PC-3 (cell line): Measurements from ENCODE around the gene CAMK1D. TPM values are rescaled to one million over a fixed set of nuclear protein-coding genes. Genes with fewer than 3 reads are reported as not detected.

Experiments used
- ATAC-seq: fragments of 200-7000 bp; cut with Tn5 transposase; 2 replicates; pipeline ENCODE4 v1.9.1; 2020; ENCODE audit warnings: mild to moderate bottlenecking, moderate library complexity
- BruUV-seq: library from RNA; stranded (reverse); fragments of 400-500 nt; replicated peaks from 2 replicates; lab custom pipeline; 2021; lab: Mats Ljungman, UMichigan
- CTCF ChIA-PET: fragments of 300-600 bp; sonication (Branson Sonifier 250); formaldehyde crosslinking; loops from one replicate; lab custom pipeline; 2022; ENCODE audit warnings: antibody characterized with exemption; lab: Charles Lee
- POLR2A ChIA-PET: fragments of 300-600 bp; sonication (Branson Sonifier 250); formaldehyde crosslinking; loops from one replicate; lab custom pipeline; 2022; ENCODE audit warnings: antibody characterized with exemption; ENCODE audit not compliant: unreplicated experiment; lab: Charles Lee
- DNase-seq: peaks from one replicate; pipeline ENCODE4 v3.0.0-alpha.2; 2015
- H2AFZ ChIP-seq: fragments of 300-600 bp; sonication (generic); 2 replicates; pipeline ENCODE4 v1.6.0; 2016; ENCODE audit warnings: antibody characterized with exemption, low read length
- H3F3A ChIP-seq: fragments of 300-600 bp; sonication (generic); one replicate; pipeline ENCODE4 v1.6.0; 2017; ENCODE audit warnings: antibody characterized with exemption, low read length, control low read depth, mild to moderate bottlenecking; ENCODE audit not compliant: unreplicated experiment
- H3K27ac ChIP-seq: fragments of 300-600 bp; sonication (generic); 2 replicates; pipeline ENCODE4 v1.5.1; 2016; ENCODE audit warnings: mild to moderate bottlenecking, low read length
- H3K27me3 ChIP-seq: fragments of 300-600 bp; sonication (generic); 2 replicates; pipeline ENCODE4 v1.6.1; 2016; ENCODE audit warnings: low read length, mixed read lengths
- H3K36me3 ChIP-seq: fragments of 300-600 bp; sonication (generic); 2 replicates; pipeline ENCODE4 v1.6.1; 2016; ENCODE audit warnings: low read depth, mixed run types, low read length, mixed read lengths
- H3K4me1 ChIP-seq: fragments of 300-600 bp; sonication (generic); 2 replicates; pipeline ENCODE4 v1.5.1; 2016; ENCODE audit warnings: low read length; ENCODE audit not compliant: insufficient read depth
- H3K4me2 ChIP-seq: fragments of 300-600 bp; sonication (generic); 2 replicates; pipeline ENCODE4 v1.6.0; 2016; ENCODE audit warnings: low read length
- H3K4me3 ChIP-seq: fragments of 300-600 bp; sonication (generic); 2 replicates; pipeline ENCODE4 v1.5.1; 2016; ENCODE audit warnings: mild to moderate bottlenecking, low read length, mixed read lengths
- H3K79me2 ChIP-seq: fragments of 300-600 bp; sonication (generic); 2 replicates; pipeline ENCODE4 v1.6.1; 2017; ENCODE audit warnings: low read length, mixed read lengths
- H3K9ac ChIP-seq: fragments of 300-600 bp; sonication (generic); 2 replicates; pipeline ENCODE4 v1.6.0; 2016; ENCODE audit warnings: mild to moderate bottlenecking, low read length
- H3K9me2 ChIP-seq: fragments of 300-600 bp; sonication (generic); replicated peaks from 2 replicates; pipeline ENCODE4 v1.6.1; 2016; ENCODE audit warnings: mixed run types, low read length, mixed read lengths
- H3K9me3 ChIP-seq: fragments of 300-600 bp; sonication (generic); 2 replicates; pipeline ENCODE4 v1.6.1; 2016; ENCODE audit warnings: low read length, mixed read lengths
- H4K20me1 ChIP-seq: fragments of 300-600 bp; sonication (generic); 2 replicates; pipeline ENCODE4 v1.6.1; 2016; ENCODE audit warnings: low read length, mixed read lengths
- CTCF ChIP-seq: fragments of 300-600 bp; sonication (generic); conservative IDR thresholded peaks from 2 replicates; pipeline ENCODE4 v1.5.1; 2017; ENCODE audit warnings: antibody characterized with exemption, low read depth, mild to moderate bottlenecking, low read length
- EZH2 ChIP-seq: fragments of 300-600 bp; sonication (generic); IDR thresholded peaks from one replicate; pipeline ENCODE4 v1.6.1; 2017; ENCODE audit warnings: antibody characterized with exemption, mild to moderate bottlenecking, low read length; ENCODE audit not compliant: unreplicated experiment
- EZH2phosphoT487 ChIP-seq: fragments of 300-600 bp; sonication (generic); IDR thresholded peaks from 2 replicates; pipeline ENCODE4 v1.6.1; 2018; ENCODE audit warnings: mild to moderate bottlenecking, antibody characterized with exemption, low read length, borderline replicate concordance
- intact Hi-C: fragments of 100-400 bp; cut with micrococcal nuclease; formaldehyde crosslinking; loops from 2 replicates; pipeline ENCODE4 v1.9.0; 2023
- total RNA-seq: library from RNA; depleted of rRNA; stranded (reverse); fragments of >200 nt; gene quantifications from 2 replicates; pipeline ENCODE4 v1.2.3, GENCODE V29; 2014

CAMK1D gene
- total RNA-seq, 1 experiment from 2014 or later, result 1.3 TPM

DNA sequence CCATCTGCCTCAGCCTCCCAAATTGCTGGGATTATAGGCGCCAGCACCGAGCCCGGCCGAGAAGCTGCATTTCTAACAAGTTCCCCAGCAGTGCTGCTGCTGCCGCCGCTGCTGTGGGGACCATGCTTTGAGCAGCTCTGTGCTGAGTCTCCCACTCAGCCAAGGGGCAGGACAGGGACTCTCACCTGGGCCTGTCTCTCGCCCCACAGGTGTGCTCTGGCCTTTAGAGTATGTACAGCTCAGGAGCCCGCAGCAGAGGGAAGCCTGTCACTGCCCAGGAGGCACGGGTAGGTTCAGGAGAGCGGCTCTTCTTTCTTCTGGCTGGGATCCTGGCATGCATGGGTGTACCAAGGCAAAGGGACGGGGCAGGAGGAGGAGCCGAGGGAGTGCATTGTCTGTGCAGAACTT is 130.1 kb downstream of the CAMK1D start:
- no peak for ATAC-seq
- no peak for TF ChIP-seq EZH2
- no peak for TF ChIP-seq EZH2phosphoT487
- TF ChIP-seq CTCF, result no peak
- Histone ChIP-seq H3K4me3 (no peak overlapping the region), H3K27ac (no peak overlapping the region), H3K9me3 (no peaks in the 10 kb centered on the region), H3K4me1 (no peaks in the 10 kb centered on the region), H3K9ac (no peak overlapping the region), H3K27me3 (no peaks in the 10 kb centered on the region), H3K4me2 (no peak overlapping the region), H3F3A (no peaks in the 10 kb centered on the region), H3K79me2 (no peaks in the 10 kb centered on the region), H3K36me3 (no peaks in the 10 kb centered on the region), H2AFZ (no peak overlapping the region), H3K9me2 (no peaks in the 10 kb centered on the region), H4K20me1 (no peaks in the 10 kb centered on the region)
- ChIA-PET CTCF (no interaction called here), POLR2A (no interaction called here)
- BruUV-seq, result no TSS peak
- no peak for DNase-seq
- intact Hi-C loops, result no loop called here

DNA sequence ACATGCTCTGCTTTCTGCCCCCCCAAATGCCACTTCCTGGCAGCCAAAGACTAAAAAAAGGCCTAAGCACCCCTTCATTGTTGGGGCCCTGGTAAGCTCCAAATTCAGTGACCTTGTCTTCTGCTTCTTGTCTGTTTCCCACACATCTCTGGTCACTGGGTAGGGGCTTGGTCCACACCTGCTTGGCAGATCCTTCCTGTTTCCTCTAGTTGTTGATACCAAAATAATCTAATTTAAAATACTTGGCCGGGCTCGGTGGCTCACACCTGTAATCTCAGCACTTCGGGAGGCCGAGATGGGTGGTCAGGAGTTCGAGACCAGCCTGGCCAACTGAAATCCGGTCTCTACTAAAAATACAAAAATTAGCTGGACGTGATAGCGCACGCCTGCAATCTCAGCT is 130.6 kb downstream of the CAMK1D start:
- TF ChIP-seq CTCF (no peak), EZH2 (no peak), EZH2phosphoT487 (no peak)
- no peaks in the 10 kb centered on the region for H3K4me1 ChIP-seq
- no peaks in the 10 kb centered on the region for H3F3A ChIP-seq
- ChIA-PET POLR2A (no interaction called here), CTCF (no interaction called here)
- H3K4me3 ChIP-seq, result no peak overlapping the region
- intact Hi-C loops, result no loop called here
- no TSS peak for BruUV-seq
- H3K79me2 ChIP-seq, result no peaks in the 10 kb centered on the region
- no peak for DNase-seq
- no peak overlapping the region for H3K9ac ChIP-seq
- ATAC-seq, result no peak
- no peaks in the 10 kb centered on the region for H3K9me3 ChIP-seq
- no peak overlapping the region for H3K4me2 ChIP-seq
- no peaks in the 10 kb centered on the region for H4K20me1 ChIP-seq
- H3K27ac ChIP-seq, result no peak overlapping the region
- H3K36me3 ChIP-seq, result no peaks in the 10 kb centered on the region
- no peaks in the 10 kb centered on the region for H3K9me2 ChIP-seq
- H3K27me3 ChIP-seq, result no peaks in the 10 kb centered on the region
- no peak overlapping the region for H2AFZ ChIP-seq

GRCh38 chr10:12480440-12480839 is 131.1 kb downstream of the CAMK1D start:
- DNase-seq (no peak), ATAC-seq (no peak)
- Histone ChIP-seq H3K4me1 (no peaks in the 10 kb centered on the region), H3K36me3 (no peaks in the 10 kb centered on the region), H3K9me3 (no peaks in the 10 kb centered on the region), H3K4me3 (no peak overlapping the region), H4K20me1 (no peaks in the 10 kb centered on the region), H3K9ac (no peak overlapping the region), H3K9me2 (no peaks in the 10 kb centered on the region), H2AFZ (no peak overlapping the region), H3K79me2 (no peaks in the 10 kb centered on the region), H3K27ac (no peak overlapping the region), H3F3A (no peaks in the 10 kb centered on the region), H3K27me3 (no peaks in the 10 kb centered on the region), H3K4me2 (no peak overlapping the region)
- CTCF ChIA-PET, result no interaction called here
- TF ChIP-seq EZH2 (no peak), EZH2phosphoT487 (no peak), CTCF (no peak)
- no TSS peak for BruUV-seq
- intact Hi-C loops, result no loop called here
- POLR2A ChIA-PET, result no interaction called here
